H1 (cell line): ENCODE data around the gene XDH. TPM values are rescaled to one million over a fixed set of nuclear protein-coding genes. Genes with fewer than 3 reads are reported as not detected.

Source experiments
- CTCF ChIA-PET: fragments of 300-600 bp; sonication (Branson Sonifier 250); formaldehyde crosslinking; loops from one replicate; lab custom pipeline; 2021; ENCODE audit not compliant: partially characterized antibody; lab: Charles Lee
- POLR2A ChIA-PET: fragments of 300-600 bp; sonication (Branson Sonifier 250); formaldehyde crosslinking; loops from one replicate; lab custom pipeline; 2021; ENCODE audit warnings: inconsistent platforms; ENCODE audit not compliant: partially characterized antibody; lab: Charles Lee
- DNase-seq, 2 experiments: peaks; one replicate each; pipeline versions ENCODE4 v3.0.0 to v3.0.0-alpha.2; 2010 to 2022; ENCODE audit warnings: low spot score in 2 of 2, low read depth in 1 of 2, mixed read lengths in 1 of 2
- FAIRE-seq: peaks from 2 replicates; lab custom pipeline; 2011; peaks lifted over from hg19 to GRCh38; lab: Jason Lieb, UNC
- H2AFZ ChIP-seq: 2 replicates; pipeline ENCODE4 v1.8.1; 2012; ENCODE audit warnings: low read length, inconsistent platforms
- H2AK5ac ChIP-seq: 2 replicates; pipeline ENCODE4 v1.6.1; 2013; ENCODE audit warnings: low read depth, low read length
- H2BK120ac ChIP-seq: replicated peaks from 2 replicates; pipeline ENCODE3; 2013; ENCODE audit warnings: low read depth, low read length, inconsistent platforms
- H2BK12ac ChIP-seq: 2 replicates; pipeline ENCODE4 v1.6.1; 2013; ENCODE audit warnings: low read depth, low read length
- H2BK15ac ChIP-seq: 2 replicates; pipeline ENCODE4 v1.6.1; 2013; ENCODE audit warnings: low read length
- H2BK20ac ChIP-seq: 2 replicates; pipeline ENCODE4 v1.6.1; 2013; ENCODE audit warnings: low read length
- H2BK5ac ChIP-seq: 2 replicates; pipeline ENCODE4 v1.6.1; 2013; ENCODE audit warnings: low read depth, low read length
- H3K14ac ChIP-seq: 2 replicates; pipeline ENCODE4 v1.6.1; 2013; ENCODE audit warnings: inconsistent platforms; ENCODE audit not compliant: insufficient read length
- H3K18ac ChIP-seq: 2 replicates; pipeline ENCODE4 v1.6.1; 2013; ENCODE audit warnings: low read length; ENCODE audit errors: extremely low read depth
- H3K23ac ChIP-seq: 2 replicates; pipeline ENCODE4 v1.6.1; 2013; ENCODE audit warnings: inconsistent platforms; ENCODE audit not compliant: insufficient read length
- H3K23me2 ChIP-seq: 2 replicates; pipeline ENCODE4 v1.6.1; 2013; ENCODE audit warnings: low read depth, low read length
- H3K27ac ChIP-seq: 2 replicates; pipeline ENCODE4 v1.6.1; 2011; ENCODE audit warnings: low read depth, low read length, inconsistent platforms
- H3K27me3 ChIP-seq, 4 experiments: replicated peaks in 1 of 4; 1 replicate in 1 of 4; 2 replicates in 3 of 4; pipeline versions ENCODE4 v1.6.1 to v1.8.1; 2011 to 2013; ENCODE audit warnings: low read length in 3 of 4, mild to moderate bottlenecking in 3 of 4, inconsistent platforms in 2 of 4, mixed read lengths in 2 of 4, moderate library complexity in 1 of 4; ENCODE audit not compliant: control insufficient read depth in 3 of 4, insufficient read depth in 3 of 4; ENCODE audit errors: extremely low read depth in 1 of 4
- H3K36me3 ChIP-seq, 4 experiments: 2 replicates each; pipeline versions ENCODE4 v1.6.1 to v1.8.1; 2011 to 2013; ENCODE audit warnings: mild to moderate bottlenecking in 4 of 4, low read length in 3 of 4, moderate library complexity in 2 of 4, control low read depth in 1 of 4, inconsistent platforms in 1 of 4; ENCODE audit not compliant: insufficient read depth in 4 of 4, control insufficient read depth in 2 of 4
- H3K4ac ChIP-seq: replicated peaks from 2 replicates; pipeline ENCODE3; 2013; ENCODE audit warnings: low read length, low read depth, mixed read lengths, inconsistent platforms; ENCODE audit not compliant: insufficient read length
- H3K4me1 ChIP-seq, 4 experiments: replicated peaks in 1 of 4; 1 replicate in 1 of 4; 2 replicates in 3 of 4; pipeline versions ENCODE4 v1.6.1 to v1.8.1; 2011 to 2013; ENCODE audit warnings: low read length in 3 of 4, inconsistent platforms in 2 of 4, mixed read lengths in 1 of 4; ENCODE audit not compliant: insufficient read depth in 4 of 4, control insufficient read depth in 3 of 4
- H3K4me2 ChIP-seq, 2 experiments: 2 replicates each; pipeline versions ENCODE4 v1.6.1 to v1.8.1; 2011 to 2013; ENCODE audit warnings: low read depth in 2 of 2, low read length in 2 of 2, control low read depth in 1 of 2, inconsistent platforms in 1 of 2, mild to moderate bottlenecking in 1 of 2; ENCODE audit not compliant: insufficient read depth in 1 of 2
- H3K4me3 ChIP-seq, 4 experiments: fragments of 200-600, 300-600 bp in 1 of 4; sonication (generic), shearing (Covaris generic), sonication (Bioruptor Twin) in 1 of 4; 2 replicates each; pipeline versions ENCODE4 v1.5.1 to v1.8.1; 2011 to 2016; ENCODE audit warnings: low read length in 4 of 4, low read depth in 3 of 4, control low read depth in 2 of 4, inconsistent platforms in 2 of 4, mild to moderate bottlenecking in 2 of 4, mixed read lengths in 1 of 4, moderate library complexity in 1 of 4; ENCODE audit not compliant: insufficient read depth in 2 of 4; ENCODE audit errors: extremely low read depth in 1 of 4
- H3K56ac ChIP-seq: replicated peaks from 2 replicates; pipeline ENCODE3; 2013; ENCODE audit warnings: low read depth, mild to moderate bottlenecking, mixed read lengths, low read length, inconsistent platforms; ENCODE audit not compliant: insufficient read length
- H3K79me1 ChIP-seq: 2 replicates; pipeline ENCODE4 v1.6.1; 2013; ENCODE audit warnings: low read depth, low read length, control low read depth
- H3K79me2 ChIP-seq, 2 experiments: 2 replicates each; pipeline versions ENCODE4 v1.6.1 to v1.8.1; 2012 to 2013; ENCODE audit warnings: low read length in 2 of 2, mild to moderate bottlenecking in 2 of 2, inconsistent platforms in 1 of 2; ENCODE audit not compliant: insufficient read depth in 2 of 2, control insufficient read depth in 1 of 2
- H3K9ac ChIP-seq, 4 experiments: replicated peaks in 1 of 4; 1 replicate in 1 of 4; 2 replicates in 3 of 4; pipeline versions ENCODE4 v1.6.1 to v1.8.1; 2011 to 2013; ENCODE audit warnings: low read depth in 3 of 4, low read length in 3 of 4, control low read depth in 2 of 4, mild to moderate bottlenecking in 2 of 4, moderate library complexity in 2 of 4, inconsistent platforms in 1 of 4; ENCODE audit errors: extremely low read depth in 1 of 4
- H3K9me3 ChIP-seq, 2 experiments: 2 replicates each; pipeline versions ENCODE4 v1.6.1 to v1.8.1; 2012 to 2013; ENCODE audit warnings: mild to moderate bottlenecking in 2 of 2, moderate library complexity in 2 of 2, control low read depth in 1 of 2, inconsistent platforms in 1 of 2, low read depth in 1 of 2, low read length in 1 of 2, mixed read lengths in 1 of 2; ENCODE audit not compliant: insufficient read depth in 2 of 2
- H4K20me1 ChIP-seq, 2 experiments: replicated peaks in 1 of 2; 2 replicates each; pipeline versions ENCODE3 to v1.8.1; 2011 to 2013; ENCODE audit warnings: inconsistent platforms in 2 of 2, low read length in 2 of 2, mild to moderate bottlenecking in 1 of 2; ENCODE audit not compliant: insufficient read depth in 2 of 2, control insufficient read depth in 1 of 2
- H4K5ac ChIP-seq: 2 replicates; pipeline ENCODE4 v1.6.1; 2013; ENCODE audit warnings: low read length, low read depth, mixed read lengths, inconsistent platforms; ENCODE audit not compliant: insufficient read length
- H4K8ac ChIP-seq: 2 replicates; pipeline ENCODE4 v1.8.0; 2013; ENCODE audit warnings: mild to moderate bottlenecking, moderate library complexity, low read length, inconsistent platforms; ENCODE audit not compliant: insufficient read depth; ENCODE audit errors: extremely low read depth
- H4K91ac ChIP-seq: replicated peaks from 2 replicates; pipeline ENCODE3; 2013; ENCODE audit warnings: low read length, mixed read lengths, inconsistent platforms; ENCODE audit not compliant: insufficient read length
- CREB1 ChIP-seq: IDR thresholded peaks from 2 replicates; pipeline ENCODE4 v1.6.1; 2012; ENCODE audit warnings: inconsistent platforms
- GABPA ChIP-seq: IDR thresholded peaks from 2 replicates; pipeline ENCODE4 v1.6.1; 2011; ENCODE audit warnings: mild to moderate bottlenecking, low read length, moderate library complexity, borderline replicate concordance; ENCODE audit not compliant: insufficient read depth
- GTF2F1 ChIP-seq: IDR thresholded peaks from 2 replicates; pipeline ENCODE4 v1.6.1; 2012; ENCODE audit warnings: low read depth, low read length, improper control_type of control experiment, borderline replicate concordance
- WGBS, 2 experiments: shearing (Covaris generic) in 1 of 2; methylation state at CpG; one replicate each; pipeline versions ENCODE4 v1.1.6 to v1.1.7; 2013 to 2015; ENCODE audit warnings: low lambda C conversion rate in 2 of 2, mixed read lengths in 2 of 2, inconsistent platforms in 1 of 2, low coverage in 1 of 2, missing lambda C conversion rate in 1 of 2; ENCODE audit not compliant: insufficient replicate concordance in 2 of 2, insufficient coverage in 1 of 2, insufficient read length in 1 of 2; ENCODE audit errors: extremely low coverage in 1 of 2, missing lambda C conversion rate in 1 of 2; 5-methylcytosine and 5-hydroxymethylcytosine counted together
- polyA plus RNA-seq, 7 experiments: library from polyadenylated mRNA; depleted of rRNA in 3 of 7; stranded (reverse) in 5 of 7; unstranded in 2 of 7; fragments of >200 nt in 5 of 7; fragments of 200-250 nt in 2 of 7; gene quantifications; 1 replicate in 5 of 7; 2 replicates in 1 of 7; 4 replicates in 1 of 7; pipeline versions ENCODE4 v1.2.1 to v1.2.3, GENCODE V29; 2011 to 2013; ENCODE audit warnings: missing spikeins in 2 of 7, mixed read lengths in 2 of 7
- total RNA-seq: library from RNA; stranded (reverse); fragmentation: NEBNext Ultra II Directional; extraction: Animal tissue kit (Norgen Biotek cat#: 25700); gene quantifications from 2 replicates; pipeline ENCODE4 v1.2.1, GENCODE V29; 2021

The XDH gene
- total and polyA plus RNA-seq, 2 of the 8 experiments (the other 6 are each of a cell fraction or from before 2014, with no cell fraction given): 0.68 to 1.2 TPM

- Histone ChIP-seq H3K27ac (no peak overlapping the region), H3K23ac (no peak overlapping the region), H2AFZ (no peak overlapping the region), H4K20me1 (no peaks in the 10 kb centered on the region), H3K79me2 (no peaks in the 10 kb centered on the region), H3K23me2 (no peaks in the 10 kb centered on the region), H3K27me3 (no peaks in the 10 kb centered on the region; a peak in 1 of 7 replicates), H3K9ac (no peak overlapping the region), H3K4ac (no peak overlapping the region), H3K4me2 (no peak overlapping the region), H3K79me1 (no peaks in the 10 kb centered on the region; the same call in 1 of the 2 replicates), H4K8ac (no peak overlapping the region), H2BK120ac (no peak overlapping the region), H3K18ac (no peak overlapping the region), H2BK5ac (no peak overlapping the region), H3K4me1 (peaks cover 0 to 2% (median 0%) of the 10 kb centered on the region in 4 experiments; a peak in 1 of 7 replicates), H3K4me3 (no peak overlapping the region), H3K14ac (no peak overlapping the region), H2BK12ac (no peak overlapping the region), H3K9me3 (no peaks in the 10 kb centered on the region), H3K36me3 (no peaks in the 10 kb centered on the region), H3K56ac (no peak overlapping the region), H2AK5ac (no peak overlapping the region), H4K91ac (no peak overlapping the region), H2BK15ac (no peak overlapping the region), H4K5ac (no peak overlapping the region), H2BK20ac (no peak overlapping the region)
- 86% methylated on average over 5 of the region's 5 CpGs; no CpG with 5 or more reads in 1 of the 2 experiments for WGBS, 2 experiments
- ChIA-PET POLR2A (no interaction called here), CTCF (interaction anchor here (1.0 to 9.4 kb wide), 2 partner anchors 8 to 609 kb away, joined by 3 to 64 read pairs; no protein-coding TSS in a partner anchor)
- FAIRE-seq (no peak), DNase-seq (no peak)
- TF ChIP-seq CREB1: no peak
- no peak for TF ChIP-seq GTF2F1
- TF ChIP-seq GABPA: no peak
Observed at GRCh38 chr2:31324016-31324633, 90.4 kb downstream of the XDH start.
